NCI-H146 treated with DMSO at 0.1 percent for 48 hours (cell line): Measurements from ENCODE around the gene FOXRED1.

Source experiments
- DNase-seq: peaks from one replicate; lab custom pipeline; 2025; ENCODE audit not compliant: unreplicated experiment; lab: John Stamatoyannopoulos, UW

Gene FOXRED1

DNA sequence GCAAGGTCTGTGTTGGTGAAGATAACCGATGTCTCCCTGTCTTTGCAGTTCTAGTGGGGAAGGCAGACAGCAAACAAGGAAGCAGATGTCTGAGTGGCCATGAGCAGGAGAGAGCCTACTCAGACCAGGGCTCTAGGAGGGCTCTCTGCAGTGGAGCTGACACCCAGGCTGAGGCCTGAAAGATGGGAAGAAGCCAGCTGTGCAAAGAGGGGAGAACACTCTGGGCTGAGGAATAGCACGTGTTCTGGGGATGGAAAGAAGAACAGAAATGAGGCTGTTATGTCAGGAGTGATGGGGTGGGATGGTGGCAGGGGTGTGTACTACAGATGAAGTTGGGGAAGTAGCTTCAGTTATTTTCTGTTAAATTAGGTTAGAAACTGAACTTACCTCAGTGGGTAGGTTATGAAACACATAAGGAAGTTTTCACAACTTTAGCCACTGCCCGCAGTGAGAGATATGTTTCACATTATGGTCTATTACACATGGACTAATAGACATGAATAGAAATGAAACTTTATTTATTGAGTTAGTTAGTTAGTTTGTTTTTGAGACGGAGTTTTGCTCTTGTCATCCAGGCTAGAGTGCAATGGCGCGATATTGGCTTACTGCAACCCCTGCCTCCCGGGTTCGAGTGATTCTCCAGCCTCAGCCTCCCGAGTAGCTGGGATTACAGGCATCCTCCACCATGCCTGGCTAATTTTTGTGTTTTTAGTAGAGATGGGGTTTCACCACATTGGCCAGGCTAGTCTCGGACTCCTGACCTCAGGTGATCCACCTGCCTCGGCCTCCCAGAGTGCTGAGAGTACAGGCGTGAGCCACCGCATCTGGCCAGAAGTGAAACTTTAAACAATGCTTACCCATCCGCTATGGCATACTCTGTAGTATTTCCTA is 42.7 kb downstream of the FOXRED1 start:
- no peak for DNase-seq

DNA sequence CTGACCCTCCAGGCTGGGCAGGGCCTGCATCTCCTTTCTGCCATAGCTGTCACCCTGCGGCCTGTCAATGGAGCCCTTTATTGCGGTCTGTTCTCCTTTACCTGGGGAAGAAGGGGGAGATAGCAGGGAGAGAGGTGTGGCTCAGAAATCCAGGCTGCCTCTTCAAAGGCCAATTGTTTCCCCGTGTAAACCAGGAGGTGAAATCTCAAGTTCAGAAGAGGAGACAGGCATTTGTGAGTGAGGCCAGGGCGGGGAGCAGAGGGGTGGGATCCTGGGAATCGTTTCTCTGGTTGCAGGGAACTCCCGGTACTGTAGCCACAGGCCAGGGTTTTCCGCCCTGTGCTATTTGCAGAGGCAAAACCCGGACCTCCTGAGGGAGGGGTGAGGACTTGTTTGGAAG is 44.0 kb downstream of the FOXRED1 start:
- DNase-seq = no peak

GRCh38 chr11:126313826-126314225 is 44.9 kb downstream of the FOXRED1 start:
- DNase-seq = no peak

- no peak for DNase-seq
Measured at GRCh38 chr11:126317432-126317755, 48.4 kb downstream of the FOXRED1 start.

DNA sequence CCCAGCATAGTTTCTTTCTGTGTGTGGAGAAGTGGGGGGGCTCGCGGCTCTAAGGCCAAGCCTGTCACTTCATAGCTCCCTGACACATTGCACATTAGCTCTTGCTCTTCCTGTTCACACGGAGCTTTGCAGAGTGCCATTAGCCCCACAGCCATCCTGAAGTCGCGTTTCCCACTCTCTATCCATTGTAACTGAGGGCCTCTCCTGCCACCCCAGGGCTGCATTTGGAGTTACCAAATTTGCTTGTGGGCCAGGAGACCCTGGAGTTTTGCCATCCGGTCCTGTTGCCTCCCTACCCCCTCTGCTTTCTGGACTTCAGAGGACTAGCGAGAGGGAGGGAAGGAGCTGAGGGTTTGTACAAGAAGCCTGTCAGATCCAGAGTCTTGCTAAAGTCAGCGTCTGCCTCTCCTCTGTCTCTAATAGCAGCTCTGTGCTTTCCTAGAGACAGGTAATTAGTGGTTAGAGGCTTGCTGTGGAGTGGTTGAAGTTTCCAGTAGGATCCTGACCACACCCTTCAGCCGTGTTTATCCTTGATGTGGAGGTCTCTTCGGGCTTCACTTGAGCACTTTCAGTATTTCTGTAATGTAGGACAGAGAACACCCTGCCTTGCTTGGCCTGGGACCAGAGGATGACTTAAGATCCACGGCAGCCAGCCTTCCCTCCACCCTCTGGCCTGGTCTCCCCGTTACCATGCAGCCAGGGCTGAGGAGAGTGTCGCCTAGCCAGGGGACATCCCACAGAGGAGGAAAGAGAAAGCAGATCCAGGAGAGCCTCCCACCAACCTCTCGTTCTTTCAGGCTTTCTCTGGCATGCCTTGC is 49.0 kb downstream of the FOXRED1 start:
- no peak for DNase-seq

DNA sequence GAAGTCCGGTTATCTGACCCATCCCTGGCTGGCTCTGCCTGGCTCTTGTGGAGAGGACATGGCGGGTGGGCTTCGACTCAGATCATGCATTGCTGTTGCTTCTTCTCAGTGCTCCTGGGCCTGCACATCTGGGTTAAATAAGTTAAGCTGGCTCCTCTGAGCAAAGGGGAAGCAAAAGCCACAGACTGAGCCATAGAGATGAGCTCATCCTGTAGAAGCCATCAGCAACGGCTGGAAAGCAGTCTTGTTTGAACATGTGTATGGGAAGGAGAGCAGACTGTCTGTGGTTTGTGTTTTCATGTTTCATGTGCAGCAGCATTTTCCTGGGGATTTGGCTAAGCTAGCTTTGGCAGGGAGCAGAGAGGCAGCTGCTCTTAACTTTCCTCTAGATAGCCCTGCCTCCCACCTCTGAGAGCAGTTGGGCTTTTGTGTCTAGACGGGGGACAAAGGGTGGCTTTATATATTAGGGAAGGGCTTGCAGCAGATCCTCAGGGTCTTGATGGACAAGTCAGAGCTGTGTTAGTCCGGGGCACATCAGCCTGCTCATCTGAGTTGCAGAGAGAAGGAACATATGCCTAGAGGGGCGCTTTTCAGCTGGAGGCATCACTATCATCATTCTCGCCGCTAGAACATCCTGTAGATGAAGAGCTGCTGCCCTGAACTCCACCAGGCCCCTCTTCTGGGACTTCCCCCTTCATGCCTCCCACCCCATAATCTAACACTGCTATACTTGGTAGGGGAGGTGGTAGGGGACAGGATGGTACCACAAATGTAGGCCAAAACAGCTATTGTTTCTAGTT is 49.8 kb downstream of the FOXRED1 start:
- DNase-seq = no peak

GRCh38 chr11:126319374-126319740 is 50.4 kb downstream of the FOXRED1 start:
- DNase-seq = no peak

DNA sequence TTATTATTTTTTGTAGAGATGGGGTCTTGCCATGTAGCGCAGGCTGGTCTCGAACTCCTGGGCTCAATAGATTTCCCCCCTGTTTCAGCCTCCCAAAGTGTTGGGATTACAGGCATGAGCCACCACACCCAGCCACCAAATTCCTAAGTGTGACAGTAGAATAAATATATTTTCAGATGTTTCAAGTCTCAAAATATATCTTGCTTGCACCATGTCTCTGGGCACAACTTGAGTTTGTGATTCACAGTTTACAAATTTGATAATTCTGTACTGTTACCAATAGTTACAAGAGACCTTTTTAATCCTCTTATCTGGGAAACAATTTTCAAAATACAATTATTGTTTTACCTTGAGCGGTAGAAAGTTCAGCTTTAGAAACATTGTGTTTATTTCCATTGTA is 54.0 kb downstream of the FOXRED1 start:
- DNase-seq = no peak

GRCh38 chr11:126327281-126328000 is 58.5 kb downstream of the FOXRED1 start:
- no peak for DNase-seq
